HepG2 (cell line): ENCODE results near the gene REEP3.

Experiments used
- ATF1 ChIP-seq: IDR thresholded peaks from 2 replicates; pipeline ENCODE4 v1.6.1; 2016; ENCODE audit warnings: mild to moderate bottlenecking, control low read depth
- KAT2B ChIP-seq: fragments of 150-350 bp; IDR thresholded peaks from 2 replicates; pipeline ENCODE4 v1.6.1; 2014; ENCODE audit warnings: low read depth, low read length, borderline replicate concordance
- POLR2AphosphoS2 ChIP-seq: IDR thresholded peaks from 2 replicates; pipeline ENCODE4 v1.6.1; 2011; ENCODE audit warnings: low read depth, low read length, improper control_type of control experiment
- RAD21 ChIP-seq: fragments of 450-650 bp; formaldehyde crosslinking; IDR thresholded peaks from 2 replicates; pipeline ENCODE4 v1.5.0; 2020; ENCODE audit warnings: mild to moderate bottlenecking
- TRIM24 ChIP-seq: sonication (generic); formaldehyde crosslinking; IDR thresholded peaks from 2 replicates; pipeline ENCODE4 v1.8.0; 2022; ENCODE audit warnings: mild to moderate bottlenecking, missing genetic modification reagents
- ZNF7 ChIP-seq: IDR thresholded peaks from 2 replicates; pipeline ENCODE4 v1.6.1; 2016; ENCODE audit warnings: missing biosample characterization, missing genetic modification reagents

- TF ChIP-seq ATF1 (CRISPR knock-in tag), result no peak
- TF ChIP-seq RAD21 (CRISPR knock-in tag), result no peak
- no peak for TF ChIP-seq KAT2B
- TF ChIP-seq ZNF7 (CRISPR knock-in tag), result no peak
- TF ChIP-seq POLR2AphosphoS2, result no peak
- TF ChIP-seq TRIM24 (CRISPR knock-in tag), result no peak
Measured at GRCh38 chr10:63494951-63495350, 26.2 kb upstream of the REEP3 start.
